ENCODE data around the gene ZFYVE1.

Gene ZFYVE1

DNA sequence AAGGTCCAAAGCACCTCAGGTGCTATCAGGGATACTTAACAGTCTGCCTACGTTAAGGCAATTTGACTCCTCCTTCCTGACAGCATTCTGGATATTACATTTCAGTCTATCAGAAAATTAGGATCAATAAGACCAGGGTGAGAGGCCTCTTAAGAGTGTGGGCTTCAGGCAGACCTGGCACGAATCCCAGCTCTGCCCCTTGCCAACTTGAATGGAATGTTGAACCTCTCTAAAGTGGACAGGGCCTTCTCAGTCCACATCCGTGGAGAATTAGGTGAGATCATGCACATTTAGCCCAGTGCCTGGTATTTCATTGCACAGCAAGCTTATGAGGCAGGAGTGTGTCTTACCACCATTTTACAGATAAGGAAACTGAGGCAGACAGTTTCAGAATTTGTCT, 74.7 kb downstream of the ZFYVE1 start:
- DNase-seq: no peak

DNA sequence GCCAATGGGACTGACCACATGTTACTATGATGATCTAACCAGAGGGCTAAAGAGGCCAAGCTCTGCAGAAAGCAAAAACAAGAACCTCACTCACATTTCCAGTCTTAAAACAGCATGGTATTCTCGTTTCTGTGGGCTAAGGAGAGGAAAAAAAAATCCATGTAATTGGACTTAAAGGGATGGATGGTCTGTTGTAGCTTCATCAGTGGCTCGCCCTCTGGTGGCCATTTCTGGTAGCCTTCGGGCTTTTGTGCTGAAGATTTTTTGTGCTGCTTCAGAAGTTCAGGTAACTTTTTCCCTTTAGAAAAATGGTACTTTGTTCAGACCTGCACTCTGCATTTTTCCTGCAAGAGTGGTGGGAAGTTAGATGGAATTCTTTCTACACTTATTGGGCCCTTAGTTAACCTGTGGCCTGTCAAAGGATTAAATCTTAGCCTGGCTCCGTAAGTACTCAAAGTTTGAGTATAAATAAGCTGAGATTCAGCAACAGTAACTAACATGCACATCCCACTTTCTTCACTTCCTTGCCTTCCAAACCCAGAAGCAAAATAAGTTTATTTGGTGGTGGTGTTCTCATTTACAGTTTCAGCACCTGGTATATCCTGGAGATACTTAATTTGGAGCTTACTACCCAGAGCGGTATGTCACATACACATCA, 78.3 kb downstream of the ZFYVE1 start:
- no peak for DNase-seq

DNA sequence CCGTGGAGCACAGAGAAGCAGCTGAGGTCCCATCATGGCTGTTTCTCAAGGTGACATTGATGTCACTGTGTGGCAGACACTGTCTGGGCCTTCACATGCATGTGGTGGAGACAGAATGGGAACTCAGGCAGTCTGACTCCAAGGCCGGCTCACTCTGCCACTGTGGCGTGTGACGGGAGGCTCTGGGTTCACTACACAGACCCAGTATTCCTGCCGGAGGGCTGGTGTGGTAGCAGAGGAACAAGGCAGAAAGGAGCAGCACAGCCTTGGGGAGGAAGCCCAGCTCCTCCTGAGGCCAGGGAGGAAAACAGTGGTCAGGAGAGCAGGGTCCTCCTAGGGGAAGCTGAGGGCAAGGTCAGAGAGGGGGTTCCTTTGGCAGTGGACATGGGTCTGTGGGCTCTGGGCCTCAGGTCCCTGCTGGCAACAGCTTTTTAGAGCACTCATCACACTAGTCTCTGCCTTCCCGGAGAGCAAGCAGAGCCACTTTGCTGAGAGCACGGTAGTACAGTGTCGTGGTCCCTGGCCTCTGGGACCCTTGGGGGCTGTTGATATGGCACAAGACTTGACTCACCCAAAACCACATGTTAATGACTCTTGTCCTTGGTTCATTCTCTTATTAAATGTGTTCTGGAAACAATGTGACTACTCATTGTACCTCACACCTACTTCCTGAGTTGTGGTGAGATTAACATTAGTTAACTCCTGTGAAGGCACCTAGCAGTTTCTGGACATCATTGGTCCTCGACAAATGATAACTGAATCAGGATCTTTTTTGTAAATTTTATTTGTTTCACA, 79.3 kb downstream of the ZFYVE1 start:
- no peak for DNase-seq

DNA sequence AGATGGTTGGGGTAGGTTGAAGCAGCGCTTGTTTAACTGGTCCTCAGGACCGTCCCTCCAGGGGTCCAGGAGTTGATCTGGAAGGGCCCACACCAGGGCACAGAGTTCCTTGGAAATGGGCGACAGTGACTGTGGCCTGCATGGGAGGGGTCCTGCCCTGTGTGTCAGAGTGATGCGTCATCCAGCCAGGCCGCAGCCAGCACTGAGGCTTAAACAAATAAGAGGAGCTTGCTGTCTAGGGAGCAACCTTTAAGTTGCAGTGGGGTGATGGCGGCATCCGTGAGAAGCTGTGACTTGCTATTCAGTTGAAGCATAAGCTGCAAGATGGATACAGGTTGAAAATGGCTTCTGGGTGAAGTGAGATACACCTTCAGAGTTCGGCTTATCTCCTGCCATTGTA, 80.4 kb downstream of the ZFYVE1 start:
- DNase-seq: no peak

DNA sequence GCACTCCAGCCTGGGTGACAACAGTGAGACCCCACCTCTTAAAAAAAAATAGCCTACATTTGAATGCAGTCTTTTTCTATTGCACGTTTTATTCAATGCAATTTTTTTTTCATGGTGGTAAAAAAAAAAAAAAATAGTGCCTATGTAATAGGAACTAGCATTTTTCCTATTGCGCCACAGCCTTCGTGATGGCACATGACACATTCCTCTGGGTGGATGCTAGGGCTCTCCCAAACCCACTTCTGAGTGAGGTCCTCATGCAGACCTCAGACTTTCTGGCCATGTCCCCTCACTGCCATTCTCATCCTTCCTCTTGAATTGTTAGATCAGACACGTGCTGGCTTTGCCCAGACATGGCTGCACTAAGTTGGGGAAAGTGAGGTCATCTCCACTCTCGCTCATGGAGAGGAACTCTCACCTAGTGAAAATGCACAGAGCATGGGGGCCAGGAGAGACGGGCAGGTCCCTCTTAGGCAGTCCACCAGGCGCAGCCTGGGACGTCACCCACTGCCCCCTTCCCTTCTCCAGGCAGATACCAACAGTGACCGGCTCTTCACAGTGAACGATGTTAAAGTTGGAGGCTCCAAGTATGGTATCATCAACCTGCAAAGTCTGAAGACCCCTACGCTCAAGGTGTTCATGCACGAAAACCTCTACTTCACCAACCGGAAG, 81.4 kb downstream of the ZFYVE1 start:
- DNase-seq: no peak

DNA sequence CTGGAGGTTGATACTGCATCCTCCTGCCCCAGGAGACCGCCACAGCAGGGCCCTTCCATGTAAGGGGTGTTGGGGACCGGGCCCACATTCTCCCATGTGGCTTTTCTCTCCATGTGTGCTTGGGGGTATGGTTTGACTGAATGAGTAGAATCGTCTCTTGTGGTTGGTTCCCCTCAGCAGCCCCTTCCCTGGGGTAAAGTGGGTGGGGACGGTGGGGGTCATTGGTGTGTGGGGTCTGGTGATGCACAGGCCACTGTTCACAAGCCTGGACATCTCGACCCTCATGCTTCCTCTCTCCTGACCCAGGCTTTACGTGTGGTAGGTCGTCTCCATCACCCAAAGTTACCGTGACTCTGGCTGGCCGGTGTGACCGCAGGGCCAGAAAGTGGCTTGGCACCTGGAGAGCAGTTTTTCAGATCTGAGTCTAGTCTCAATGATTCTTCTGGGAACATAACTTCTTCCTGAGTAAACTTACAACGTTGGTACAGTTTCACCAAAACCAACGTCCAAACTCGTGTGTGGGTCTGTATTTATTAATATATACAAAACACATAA, 83.0 kb downstream of the ZFYVE1 start:
- DNase-seq: no peak

DNA sequence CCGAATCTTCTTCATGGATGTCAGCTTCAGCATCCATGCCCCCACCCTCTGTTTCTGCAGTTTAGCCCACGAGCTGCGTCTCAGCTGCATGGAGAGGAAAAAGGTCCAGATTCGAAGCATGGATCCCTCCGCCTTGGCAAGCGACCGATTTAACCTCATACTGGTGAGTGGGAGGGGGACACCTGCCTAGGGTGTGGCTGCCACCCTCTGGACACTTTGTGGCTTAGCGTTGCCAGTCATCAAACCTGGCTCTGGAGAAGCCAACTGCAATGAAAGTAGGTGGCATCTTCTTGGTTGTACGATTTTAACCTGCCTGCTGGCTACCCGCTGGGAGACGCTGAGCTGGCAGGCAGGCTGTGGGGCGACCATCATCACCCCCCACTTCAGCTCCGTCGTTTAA, 84.0 kb downstream of the ZFYVE1 start:
- no peak for DNase-seq

DNA sequence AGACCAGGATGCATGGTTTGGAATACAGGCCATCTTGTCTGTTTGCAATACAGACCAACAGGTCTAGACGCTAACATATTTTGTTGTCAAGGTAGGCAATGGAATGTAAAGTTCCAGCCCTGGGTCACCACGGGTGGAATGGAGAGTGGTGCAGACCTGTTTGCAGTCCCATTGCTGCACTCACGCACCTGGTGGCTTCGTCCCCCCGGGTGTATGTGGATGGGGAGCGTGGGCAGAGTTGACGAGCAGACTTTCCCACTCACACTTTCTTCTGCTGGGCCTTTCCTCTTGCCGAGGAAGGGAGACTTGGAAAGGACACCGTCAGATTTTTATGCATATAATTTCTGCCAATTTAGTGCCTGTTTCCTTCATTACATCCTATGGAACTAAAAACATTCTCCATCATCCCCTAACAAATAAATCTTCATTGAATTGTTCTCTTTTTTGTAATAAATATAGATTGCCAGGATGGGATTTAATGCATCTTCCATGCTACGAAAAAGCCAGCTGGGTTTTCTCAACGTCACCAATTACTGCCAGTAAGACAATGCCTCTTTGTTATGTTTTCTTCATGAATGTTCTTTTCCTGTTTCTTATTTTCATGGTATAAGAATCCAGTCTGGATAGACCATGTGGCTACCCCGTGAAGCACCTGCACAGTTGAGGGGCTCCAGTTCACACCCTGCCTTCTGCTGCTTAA, 85.5 kb downstream of the ZFYVE1 start:
- no peak for DNase-seq

DNA sequence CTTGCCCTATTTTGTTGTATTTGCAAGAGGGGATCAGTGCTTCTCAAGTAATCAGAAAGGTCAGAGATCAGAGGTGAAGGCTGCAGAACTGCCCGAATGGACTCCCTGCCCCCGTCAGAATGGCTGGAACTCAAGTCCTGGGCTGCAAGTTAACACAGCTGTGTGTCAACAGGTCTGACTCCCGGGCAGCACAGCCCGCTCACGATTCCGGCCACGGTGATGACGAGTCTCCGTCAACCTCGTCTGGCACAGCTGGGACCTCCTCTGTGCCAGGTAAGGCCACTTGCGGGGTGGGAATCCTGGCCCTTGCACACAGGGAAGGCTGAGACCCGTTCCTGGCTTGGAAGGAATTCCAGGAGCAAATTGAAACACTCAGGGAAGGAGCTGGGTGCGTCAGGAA, 87.3 kb downstream of the ZFYVE1 start:
- DNase-seq: no peak

DNA sequence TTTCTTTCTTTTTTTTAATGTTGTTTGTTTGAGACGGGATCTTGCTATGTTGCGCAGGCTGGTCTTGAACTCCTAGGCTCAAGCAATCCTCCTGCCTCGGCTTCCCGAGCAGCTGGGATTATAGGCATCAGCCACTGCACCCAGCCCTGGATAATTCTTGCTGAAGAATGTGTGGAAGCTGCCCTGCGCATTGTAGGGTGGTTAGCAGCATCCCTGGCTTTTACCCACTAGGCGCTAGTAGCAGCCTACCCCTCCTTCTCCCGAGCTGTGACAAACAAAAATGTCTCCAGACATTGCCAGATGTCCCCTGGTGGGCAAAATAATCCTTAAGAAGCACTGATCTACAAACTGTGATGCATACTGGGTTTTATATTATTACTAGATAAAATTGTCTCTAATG, 94.0 kb downstream of the ZFYVE1 start:
- no peak for DNase-seq

DNA sequence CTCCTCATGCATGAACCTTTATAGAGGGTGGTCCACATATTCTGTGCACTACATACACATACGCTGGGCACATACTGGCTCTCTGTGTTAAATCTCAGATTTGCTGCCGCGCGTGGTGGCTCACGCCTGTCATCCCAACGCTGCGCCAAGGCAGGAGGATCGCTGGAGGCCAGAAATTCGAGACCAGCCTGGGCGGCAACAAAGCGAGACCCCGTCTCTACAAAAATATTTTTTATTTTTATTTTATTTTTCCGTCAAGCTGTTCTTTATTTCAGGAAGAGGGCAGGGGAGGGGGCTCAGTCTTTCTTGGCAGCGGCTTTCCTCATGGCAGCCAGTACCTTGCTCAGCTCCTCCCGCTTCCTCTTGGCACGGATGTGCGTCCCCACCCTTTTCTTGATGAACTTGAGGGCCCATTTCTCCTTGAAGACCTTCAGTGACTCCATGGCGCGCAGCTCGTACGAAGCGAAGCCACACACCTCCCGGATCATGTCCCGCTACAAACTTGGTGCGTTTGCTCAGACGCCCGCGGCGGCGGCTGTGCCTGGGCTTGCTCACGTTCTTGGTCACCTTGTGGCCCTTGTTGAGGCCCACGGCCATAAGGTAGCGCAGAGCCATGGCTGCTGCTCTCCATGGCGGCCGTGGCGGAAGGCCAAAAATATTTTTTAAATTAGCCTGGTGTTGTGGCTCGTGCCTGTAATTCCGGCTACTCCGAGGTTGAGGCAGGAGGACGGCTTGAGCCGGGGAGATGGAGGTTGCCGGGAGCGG, 97.4 kb downstream of the ZFYVE1 start:
- DNase-seq: no peak

DNA sequence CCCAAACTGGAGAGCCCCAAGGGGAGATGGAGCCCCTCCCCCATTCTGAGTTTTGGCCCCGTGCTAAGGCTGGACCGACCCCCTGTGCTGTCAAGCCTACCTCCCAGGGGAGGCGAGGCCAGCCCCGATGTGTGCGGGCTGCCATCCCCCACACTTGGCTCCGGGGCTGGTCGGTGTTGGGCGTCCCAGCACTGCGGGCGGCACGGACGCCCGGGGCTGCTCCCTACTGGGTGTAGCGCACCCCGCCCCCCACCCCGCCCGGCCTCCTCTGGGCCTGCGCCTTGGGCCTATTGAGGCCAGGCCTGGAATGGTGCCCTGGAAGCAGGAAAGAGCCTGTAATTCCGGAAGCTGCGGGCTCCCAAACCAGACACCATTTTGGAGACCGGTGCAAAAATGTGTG, 98.0 kb downstream of the ZFYVE1 start:
- no peak for DNase-seq

DNA sequence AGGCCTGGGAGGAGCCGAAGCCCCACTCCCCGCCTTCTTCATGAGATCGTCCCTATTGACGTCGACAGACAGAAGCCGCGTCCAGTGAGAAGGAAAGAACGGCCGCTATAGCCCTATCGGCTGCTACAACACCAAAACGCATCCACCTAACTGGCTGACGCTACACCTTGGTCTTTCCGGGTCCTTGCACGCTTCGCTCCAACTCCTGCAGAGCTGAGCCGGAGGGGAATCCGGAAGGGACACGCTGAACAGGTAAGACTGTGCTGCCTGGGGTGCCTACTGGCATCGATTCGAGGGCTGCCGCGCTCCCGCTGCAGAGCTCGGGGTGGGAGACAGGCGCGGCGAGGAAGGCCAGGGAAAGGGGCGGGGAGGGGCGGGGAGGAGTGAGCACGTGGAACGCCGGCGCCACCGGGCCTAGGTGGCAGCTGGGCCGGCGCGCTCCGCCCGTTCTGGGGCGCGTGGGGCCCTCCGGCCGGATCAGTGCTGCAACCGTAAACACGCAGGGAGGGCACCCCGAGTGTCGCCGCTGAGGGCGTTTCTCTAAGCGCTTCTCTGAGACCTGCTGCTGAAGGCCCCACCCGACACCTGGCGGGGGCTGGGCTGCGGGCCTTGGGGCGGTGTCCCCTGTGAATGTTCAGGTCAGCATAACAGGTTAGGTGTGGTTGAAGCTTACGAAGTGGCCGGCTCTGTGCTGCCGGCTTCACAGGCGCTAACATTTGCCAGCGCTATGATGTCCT, 100.4 kb downstream of the ZFYVE1 start, which contains the start of gene DCAF4:
Gene DCAF4 (plus strand): TSS at position 173 of the 737 bp plus-strand sequence. CDS start 11,515 bp downstream, outside the sequence.
- DNase-seq: peak; percentile 98

DNA sequence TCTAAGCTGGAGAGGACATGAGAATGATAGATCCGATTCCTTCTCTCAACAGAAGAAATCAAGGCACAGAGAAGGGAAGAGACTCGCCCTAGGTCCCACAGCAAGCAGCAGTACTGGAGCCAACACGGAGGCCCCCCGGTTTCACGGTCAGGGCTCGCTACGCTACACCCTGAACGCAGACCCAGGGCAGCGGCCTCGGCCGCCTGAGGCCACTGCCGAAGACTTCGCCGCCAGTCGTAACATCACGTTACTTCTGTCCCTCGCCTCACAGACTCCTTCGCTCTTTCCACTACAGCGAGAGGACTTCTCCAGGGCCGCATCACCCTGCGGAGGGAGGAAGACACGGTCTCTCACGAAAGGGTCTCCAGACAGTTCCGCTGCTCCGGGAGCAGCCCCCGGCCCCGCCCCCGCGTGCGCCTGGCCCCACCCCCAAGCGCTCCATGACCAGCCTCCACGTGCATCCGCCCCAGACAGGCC, 101.1 kb downstream of the ZFYVE1 start:
- no peak for DNase-seq

DNA sequence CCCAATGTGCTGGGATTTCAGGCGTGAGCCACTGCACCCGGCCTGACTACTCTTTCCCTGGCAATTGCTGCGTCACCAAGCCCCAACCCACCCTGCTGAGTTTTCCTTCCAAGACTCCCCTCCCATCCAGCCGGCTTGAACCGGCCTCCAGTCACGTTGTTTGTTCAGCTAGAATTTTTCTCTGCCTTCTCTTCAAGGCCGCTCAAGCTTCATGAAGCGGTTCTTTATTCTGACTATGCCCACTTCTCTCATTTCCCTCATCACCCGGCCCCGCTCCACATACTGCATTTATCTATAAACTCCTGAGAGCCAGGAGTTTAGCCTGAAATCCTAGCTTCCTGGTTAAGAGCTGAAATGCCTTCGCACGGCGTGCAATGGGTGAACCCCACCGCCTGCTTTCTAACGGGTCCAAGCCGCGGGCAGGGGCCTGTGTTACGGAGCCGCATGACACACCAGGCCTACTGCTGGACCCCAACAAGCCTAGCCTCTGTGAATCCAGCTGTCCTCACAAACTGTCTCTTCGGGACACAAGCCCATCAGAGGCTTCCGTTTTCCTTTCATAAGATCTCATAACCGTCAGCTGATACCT, 101.6 kb downstream of the ZFYVE1 start:
- no peak for DNase-seq

DNA sequence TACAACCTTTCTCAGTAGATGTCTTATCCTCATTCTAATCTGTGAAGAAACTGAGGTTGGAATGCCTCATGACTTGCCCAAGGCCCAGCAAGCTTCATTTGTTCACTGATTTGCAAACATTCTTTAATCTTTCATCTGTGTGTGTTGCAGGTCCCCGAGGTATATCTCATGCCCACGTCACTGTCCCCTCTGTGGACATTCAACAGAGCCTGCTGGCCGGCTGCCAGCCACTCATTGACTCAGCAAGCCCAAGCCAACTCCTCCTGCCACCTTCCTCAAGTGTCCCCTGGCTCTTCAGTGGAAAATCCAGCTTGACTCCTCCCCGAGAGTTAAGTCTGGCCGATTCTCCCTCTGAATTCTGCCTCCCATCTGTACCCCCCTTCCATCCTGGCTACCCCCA, 102.6 kb downstream of the ZFYVE1 start:
- DNase-seq: no peak

DNA sequence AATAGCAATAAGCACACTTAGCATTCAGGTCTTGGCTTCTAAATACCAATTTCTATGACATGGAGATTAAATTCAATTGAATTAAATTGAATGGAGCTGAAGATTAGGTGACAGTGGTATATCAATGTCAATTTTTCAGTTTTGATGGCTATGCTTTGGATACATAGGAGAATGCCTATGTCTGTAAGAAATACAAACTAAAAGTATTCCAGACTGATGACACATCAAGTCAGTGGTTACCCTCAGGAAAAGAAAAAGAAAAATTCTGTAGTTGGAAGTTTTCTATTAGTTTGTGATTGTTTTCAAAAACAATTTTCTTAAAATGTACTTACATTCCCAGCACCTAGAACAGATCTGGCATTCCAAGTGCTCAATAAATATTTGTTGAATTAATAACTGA, 105.5 kb downstream of the ZFYVE1 start:
- no peak for DNase-seq

DNA sequence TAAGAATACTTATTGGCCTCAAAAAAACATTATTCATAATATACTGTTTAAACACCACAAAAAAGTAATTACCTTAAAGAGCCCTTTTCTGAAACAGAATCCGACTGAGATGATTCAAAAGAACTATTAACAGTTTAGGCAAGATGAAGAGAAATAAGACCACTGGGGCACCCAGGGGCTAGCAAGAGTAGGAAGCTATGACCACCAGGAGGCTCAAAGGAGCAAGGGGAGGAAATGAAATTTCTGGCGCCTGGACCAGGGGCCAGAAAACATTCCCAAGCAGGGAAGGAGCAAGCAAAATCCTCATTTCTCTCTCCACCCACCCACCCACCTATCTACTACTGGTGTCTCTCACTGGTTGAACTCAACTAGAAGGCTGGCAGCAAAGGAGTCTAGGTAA, 106.9 kb downstream of the ZFYVE1 start:
- no peak for DNase-seq

Data from DMS 273 treated with DMSO at 0.1 percent for 48 hours (cell line).